Measurements from ENCODE around the gene NPAS1.

The NPAS1 gene

GRCh38 chr19:47082493-47082892 lies 62.9 kb downstream of the NPAS1 start:
- DNase-seq: no peak

DNA sequence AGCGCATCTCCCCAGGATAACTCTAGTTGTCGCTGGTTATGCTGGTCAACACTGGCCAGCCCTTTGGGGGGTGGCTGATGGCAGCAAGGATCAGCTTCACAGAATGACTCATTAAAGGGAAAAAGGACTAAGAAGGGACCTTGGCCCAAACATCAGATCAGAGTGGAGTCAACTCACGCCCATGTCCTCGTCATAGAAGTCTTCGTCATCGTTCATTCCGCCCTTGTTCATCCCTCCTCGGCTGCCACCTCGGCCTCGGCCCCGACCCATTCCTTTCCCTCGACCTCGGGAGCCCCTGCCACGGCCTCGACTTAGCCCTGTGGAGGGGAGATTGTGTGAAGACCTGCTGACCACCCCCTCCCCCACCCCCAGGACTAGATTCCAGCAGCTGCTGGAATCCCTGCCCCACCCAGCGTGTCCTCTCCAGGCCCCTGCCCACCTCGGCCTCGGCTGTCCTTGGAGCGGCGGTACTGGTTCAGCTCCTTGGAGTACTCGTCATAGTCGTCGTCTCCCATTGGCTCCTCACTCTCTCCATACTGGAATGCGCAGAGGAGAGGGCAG lies 65.3 kb downstream of the NPAS1 start:
- no peak for DNase-seq

- no peak for DNase-seq
Measured at GRCh38 chr19:47086280-47086679, 66.6 kb downstream of the NPAS1 start.

- DNase-seq: no peak
Measured at GRCh38 chr19:47089767-47090350, 70.2 kb downstream of the NPAS1 start.

DNA sequence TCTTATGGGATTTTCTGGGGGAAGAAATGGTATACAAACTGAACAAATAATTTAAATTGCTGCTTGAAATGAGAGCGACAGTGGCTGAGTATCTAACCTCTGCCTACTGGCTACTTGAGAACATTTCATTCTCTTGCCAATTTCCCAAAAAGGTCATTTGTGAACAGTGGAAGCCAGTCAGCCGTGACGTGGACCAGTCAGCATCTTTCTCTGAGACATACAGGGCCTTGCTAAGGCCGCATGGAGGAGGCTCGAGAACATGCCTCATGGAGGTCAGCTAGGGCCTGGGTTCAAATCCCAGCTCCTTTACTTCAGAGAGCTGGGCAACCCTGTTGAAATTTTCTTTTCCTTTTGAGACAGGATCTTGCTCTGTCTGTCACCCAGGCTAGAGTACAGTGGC lies 73.6 kb downstream of the NPAS1 start:
- no peak for DNase-seq

- no peak for DNase-seq
Measured at GRCh38 chr19:47093841-47094240, 74.2 kb downstream of the NPAS1 start.

GRCh38 chr19:47094557-47095475 lies 75.2 kb downstream of the NPAS1 start:
- no peak for DNase-seq
